K562 (cell line): ENCODE measurements around the gene TSC1. TPM values are rescaled to one million over a fixed set of nuclear protein-coding genes. Genes with fewer than 3 reads are reported as not detected.

Experiments used
- ATAC-seq: fragments of 200-7000 bp; cut with Tn5 transposase; 3 replicates; pipeline ENCODE4 v1.9.1; 2020; ENCODE audit warnings: moderate library complexity
- BruUV-seq: library from RNA; stranded (reverse); fragments of 400-500 nt; replicated peaks from 2 replicates; lab custom pipeline; 2021; lab: Mats Ljungman, UMichigan
- CTCF ChIA-PET: fragments of 300-600 bp; formaldehyde crosslinking; extraction: SDS; loops from one replicate; lab custom pipeline; 2021; ENCODE audit warnings: low intra/inter-chr PET ratio; lab: Yijun Ruan, JAX
- POLR2A ChIA-PET: fragments of 300-600, 350-650 bp; sonication (Branson Sonifier 250); formaldehyde crosslinking; extraction: SDS; loops from one replicate; lab custom pipeline; 2021; ENCODE audit warnings: antibody characterized with exemption, inconsistent platforms; lab: Yijun Ruan, JAX
- DNase-seq, 4 experiments: peaks; one replicate each; pipeline versions ENCODE4 v3.0.0 to v3.0.0-alpha.2; 2011 to 2018; ENCODE audit warnings: low spot score in 3 of 4, mixed read lengths in 3 of 4; ENCODE audit errors: extremely low read depth in 1 of 4
- FAIRE-seq: peaks from 2 replicates; lab custom pipeline; 2011; peaks lifted over from hg19 to GRCh38; lab: Jason Lieb, UNC
- H2AFZ ChIP-seq: 2 replicates; pipeline ENCODE4 v1.6.0; 2011; ENCODE audit warnings: low read depth, low read length, control low read depth, inconsistent platforms
- H3K27ac ChIP-seq: fragments of 200-600 bp; 3 replicates; pipeline ENCODE4 v1.8.0; 2011; ENCODE audit warnings: low read depth, mild to moderate bottlenecking, control low read depth, inconsistent platforms, low read length, moderate library complexity, mixed read lengths; ENCODE audit errors: extremely low read depth
- H3K27me3 ChIP-seq, 2 experiments: fragments of 300-600 bp in 1 of 2; 2 replicates in 1 of 2; 3 replicates in 1 of 2; pipeline versions ENCODE4 v1.6.0 to v1.8.0; 2011; ENCODE audit warnings: inconsistent platforms in 2 of 2, low read length in 2 of 2, mild to moderate bottlenecking in 1 of 2, mixed read lengths in 1 of 2, moderate library complexity in 1 of 2; ENCODE audit not compliant: control insufficient read depth in 2 of 2, insufficient read depth in 2 of 2
- H3K36me3 ChIP-seq: fragments of 300-600 bp; 3 replicates; pipeline ENCODE4 v1.8.0; 2011; ENCODE audit warnings: mild to moderate bottlenecking, low read length, inconsistent platforms; ENCODE audit not compliant: control insufficient read depth, insufficient read depth
- H3K4me1 ChIP-seq, 2 experiments: fragments of 200-600 bp in 1 of 2; replicated peaks in 1 of 2; 2 replicates in 1 of 2; 3 replicates in 1 of 2; pipeline versions ENCODE4 v1.5.1 to v1.8.0; 2011; ENCODE audit warnings: inconsistent platforms in 2 of 2, low read length in 2 of 2, mild to moderate bottlenecking in 1 of 2, mixed read lengths in 1 of 2, moderate library complexity in 1 of 2; ENCODE audit not compliant: control insufficient read depth in 2 of 2, insufficient read depth in 2 of 2
- H3K4me2 ChIP-seq: 2 replicates; pipeline ENCODE4 v1.6.1; 2011; ENCODE audit warnings: low read length, control low read depth, inconsistent platforms, mixed read lengths; ENCODE audit not compliant: insufficient read depth
- H3K4me3 ChIP-seq: fragments of 200-600 bp; sonication (generic), shearing (Covaris generic); 2 replicates; pipeline ENCODE4 v1.5.1; 2016; ENCODE audit warnings: control low read depth, inconsistent platforms
- H3K79me2 ChIP-seq: fragments of 200-600 bp; 3 replicates; pipeline ENCODE4 v1.8.0; 2011; ENCODE audit warnings: low read length, inconsistent platforms; ENCODE audit not compliant: control insufficient read depth, insufficient read depth
- H3K9ac ChIP-seq, 2 experiments: 2 replicates each; pipeline versions ENCODE4 v1.6.0 to v1.6.1; 2011; ENCODE audit warnings: low read depth in 2 of 2, low read length in 2 of 2, control low read depth in 1 of 2, inconsistent platforms in 1 of 2, mild to moderate bottlenecking in 1 of 2, mixed read lengths in 1 of 2; ENCODE audit not compliant: insufficient read depth in 1 of 2
- H3K9me1 ChIP-seq: one replicate; pipeline ENCODE4 v1.6.0; 2011; ENCODE audit warnings: inconsistent platforms, mild to moderate bottlenecking, low read length, moderate library complexity; ENCODE audit not compliant: control insufficient read depth, insufficient read depth
- H3K9me3 ChIP-seq: replicated peaks from 2 replicates; pipeline ENCODE4 v1.5.1; 2011; ENCODE audit warnings: low read depth, low read length, inconsistent platforms; ENCODE audit not compliant: control insufficient read depth, insufficient read depth
- H4K20me1 ChIP-seq: replicated peaks from 2 replicates; pipeline ENCODE4 v1.6.1; 2011; ENCODE audit warnings: low read length, inconsistent platforms, mixed read lengths; ENCODE audit not compliant: control insufficient read depth, insufficient read depth
- CHD2 ChIP-seq: IDR thresholded peaks from 2 replicates; pipeline ENCODE4 v1.6.1; 2011; ENCODE audit warnings: low read depth, low read length
- CHD4 ChIP-seq: fragments of 200-600 bp; sonication (generic); IDR thresholded peaks from 3 replicates; pipeline ENCODE4 v1.6.1; 2012; ENCODE audit warnings: low read depth, mild to moderate bottlenecking, mixed read lengths, low read length, inconsistent platforms; ENCODE audit not compliant: insufficient read depth, insufficient replicate concordance, poor library complexity, severe bottlenecking
- DACH1 ChIP-seq: fragments of 450-650 bp; IDR thresholded peaks from 2 replicates; pipeline ENCODE4 v1.6.1; 2018; ENCODE audit not compliant: partially characterized antibody
- HEY1 ChIP-seq: fragments of 250-450 bp; sonication (Bioruptor Pico); IDR thresholded peaks from 2 replicates; pipeline ENCODE4 v1.5.0; 2020; ENCODE audit warnings: mild to moderate bottlenecking, moderate library complexity, borderline replicate concordance
- LCOR ChIP-seq: sonication (generic); formaldehyde crosslinking; IDR thresholded peaks from 2 replicates; pipeline ENCODE4 v1.8.0; 2022; ENCODE audit warnings: mild to moderate bottlenecking, missing genetic modification reagents
- MAZ ChIP-seq, 2 experiments: fragments of 450-650 bp in 1 of 2; sonication (generic) in 1 of 2; formaldehyde crosslinking; IDR thresholded peaks in 1 of 2; conservative IDR thresholded peaks in 1 of 2; 2 replicates each; pipeline versions ENCODE4 v1.4.0 to v1.5.0; 2020; ENCODE audit warnings: mild to moderate bottlenecking in 1 of 2, missing genetic modification reagents in 1 of 2
- NCOA2 ChIP-seq, 2 experiments: fragments of 450-650 bp; IDR thresholded peaks; 2 replicates each; pipeline ENCODE4 v1.6.1; 2018; ENCODE audit warnings: mild to moderate bottlenecking in 2 of 2, moderate library complexity in 1 of 2; ENCODE audit not compliant: partially characterized antibody in 2 of 2
- NFE2 ChIP-seq: IDR thresholded peaks from 2 replicates; pipeline ENCODE4 v1.6.1; 2014; ENCODE audit warnings: antibody characterized with exemption, low read depth
- PTRF ChIP-seq: fragments of 450-650 bp; IDR thresholded peaks from 2 replicates; pipeline ENCODE4 v1.6.1; 2016; ENCODE audit warnings: mild to moderate bottlenecking, missing genetic modification characterization, missing compliant biosample characterization
- RBM22 ChIP-seq: fragments of 200-400 bp; formaldehyde crosslinking; IDR thresholded peaks from 2 replicates; pipeline ENCODE4 v1.6.1; 2018; ENCODE audit warnings: low read length, low read depth; ENCODE audit not compliant: poor library complexity, severe bottlenecking
- TFE3 ChIP-seq: fragments of 450-650 bp; formaldehyde crosslinking; IDR thresholded peaks from 2 replicates; pipeline ENCODE4 v1.4.0; 2020; ENCODE audit warnings: mild to moderate bottlenecking, mixed read lengths
- ZNF253 ChIP-seq: fragments of 250-450 bp; sonication (Bioruptor Pico); conservative IDR thresholded peaks from 2 replicates; pipeline ENCODE4 v1.6.1; 2021; ENCODE audit warnings: mild to moderate bottlenecking
- ZNF316 ChIP-seq: fragments of 450-650 bp; IDR thresholded peaks from 2 replicates; pipeline ENCODE4 v1.6.1; 2016
- ZNF766 ChIP-seq: fragments of 200-800 bp; sonication (Bioruptor generic); conservative IDR thresholded peaks from 2 replicates; pipeline ENCODE4 v1.6.1; 2016; ENCODE audit warnings: missing genetic modification characterization, missing compliant biosample characterization
- WGBS: fragments of 100-300 bp; shearing (Covaris generic); methylation state at CpG from one replicate; pipeline ENCODE4 v1.1.6; 2016; ENCODE audit warnings: low coverage, mixed read lengths; ENCODE audit not compliant: insufficient coverage; ENCODE audit errors: missing lambda C conversion rate; 5-methylcytosine and 5-hydroxymethylcytosine counted together
- in situ Hi-C: fragments of 300-500 bp; cut with MboI; formaldehyde crosslinking; loops from 4 replicates; pipeline ENCODE4 v1.15.0; 2018; ENCODE audit warnings: inconsistent platforms, mixed read lengths
- intact Hi-C: fragments of 100-400 bp; cut with micrococcal nuclease; formaldehyde crosslinking; loops from 2 replicates; pipeline ENCODE4 v1.14.2; 2022
- polyA plus RNA-seq, 8 experiments: library from polyadenylated mRNA; depleted of rRNA in 4 of 8; stranded (reverse) in 5 of 8; unstranded in 3 of 8; fragments of >200 nt; fragmentation: Nextera tagmentation in 2 of 8; fragmentation: Illumina TruSeq in 1 of 8; extraction: Ambion mirVana in 2 of 8; extraction: Trizol in 1 of 8; gene quantifications; 2 replicates each; pipeline versions ENCODE4 v1.2.1 to v1.2.3, GENCODE V29; 2011 to 2014; ENCODE audit warnings: inconsistent platforms in 1 of 8, missing spikeins in 1 of 8
- total RNA-seq, 7 experiments: library from RNA; depleted of rRNA in 6 of 7; stranded (reverse); fragments of >200 nt in 6 of 7; fragmentation: Illumina TruSeq in 2 of 7; extraction: Trizol in 2 of 7; gene quantifications; 2 replicates each; pipeline versions ENCODE4 v1.2.1 to v1.2.3, GENCODE V29; 2011 to 2021; ENCODE audit warnings: low replicate concordance in 1 of 7
- TF ChIP-seq, protein P1 (sequence below): fragments of 200-800 bp; sonication (Bioruptor generic); IDR thresholded peaks from 2 replicates; pipeline ENCODE4 v1.6.1; 2017; ENCODE audit warnings: missing genetic modification characterization, missing compliant biosample characterization

TSC1 gene
- total and polyA plus RNA-seq, 9 of the 15 experiments (the other 6 are each of a cell fraction or from before 2014, with no cell fraction given): 6.9 to 37.6 (median 18.6) TPM

- no peak for TF ChIP-seq HEY1 (CRISPR knock-in tag)
- no peak for TF ChIP-seq CHD4
- TF ChIP-seq ZNF253 (CRISPR knock-in tag): no peak
Observed at GRCh38 chr9:132882616-132883015, 61.8 kb downstream of the TSC1 start (continued).

DNA sequence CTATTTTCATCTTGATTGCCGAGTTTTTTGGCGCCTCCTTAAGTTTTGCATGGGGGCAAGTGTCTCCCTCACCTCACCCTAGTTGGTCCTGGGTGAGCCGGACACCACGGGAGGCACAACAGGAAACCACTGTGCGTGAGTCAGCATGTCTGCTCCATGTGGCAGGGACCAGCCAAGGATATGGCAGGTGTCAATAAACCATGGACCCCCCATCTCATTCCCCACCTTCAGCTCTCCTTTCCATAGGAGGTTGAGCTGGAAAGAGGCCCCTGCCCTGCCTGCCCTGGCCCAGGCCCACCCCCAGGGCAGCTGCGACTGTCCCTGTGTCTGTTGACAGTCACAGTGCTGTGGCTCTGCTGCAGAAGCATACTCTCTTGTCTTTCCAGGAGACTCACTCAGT is 62.6 kb downstream of the TSC1 start:
- H3K27me3 ChIP-seq: peaks cover 26 to 44% of the 10 kb centered on the region in 2 experiments; a peak in 4 of 5 replicates
- WGBS: 25% methylated on average over 6 of the region's 6 CpGs
- H3K9ac ChIP-seq: 0 out of 4 replicates have a peak overlapping the region, but pooled peaks of 1 of the 2 experiments have one; percentile 18
- H2AFZ ChIP-seq: peak overlapping the region; percentile 34; the same call in 1 of the 2 replicates
- BruUV-seq: no TSS peak
- TF ChIP-seq CHD2: no peak
- TF ChIP-seq NCOA2 (IDR thresholded peaks at IDR 0.05; ENCODE audit: partially characterized antibody in 2 of 2): no peak
- no peak for TF ChIP-seq RBM22
- TF ChIP-seq TFE3 (CRISPR knock-in tag): no peak
- TF ChIP-seq NFE2: peak; percentile 43; the same call in 1 of the 2 replicates
- TF ChIP-seq ZNF316: 0 out of 2 replicates have a peak, but pooled peaks have one; percentile 3
- TF ChIP-seq MAZ (CRISPR knock-in tag; conservative IDR thresholded peaks at IDR 0.05 in 1 of 2, IDR thresholded peaks at IDR 0.05 in 1 of 2): no peak
- TF ChIP-seq LCOR (CRISPR knock-in tag): no peak
- TF ChIP-seq, protein P1, sequence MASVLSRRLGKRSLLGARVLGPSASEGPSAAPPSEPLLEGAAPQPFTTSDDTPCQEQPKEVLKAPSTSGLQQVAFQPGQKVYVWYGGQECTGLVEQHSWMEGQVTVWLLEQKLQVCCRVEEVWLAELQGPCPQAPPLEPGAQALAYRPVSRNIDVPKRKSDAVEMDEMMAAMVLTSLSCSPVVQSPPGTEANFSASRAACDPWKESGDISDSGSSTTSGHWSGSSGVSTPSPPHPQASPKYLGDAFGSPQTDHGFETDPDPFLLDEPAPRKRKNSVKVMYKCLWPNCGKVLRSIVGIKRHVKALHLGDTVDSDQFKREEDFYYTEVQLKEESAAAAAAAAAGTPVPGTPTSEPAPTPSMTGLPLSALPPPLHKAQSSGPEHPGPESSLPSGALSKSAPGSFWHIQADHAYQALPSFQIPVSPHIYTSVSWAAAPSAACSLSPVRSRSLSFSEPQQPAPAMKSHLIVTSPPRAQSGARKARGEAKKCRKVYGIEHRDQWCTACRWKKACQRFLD (CRISPR knock-in tag): no peak
- TF ChIP-seq DACH1: no peak
- TF ChIP-seq ZNF766 (CRISPR knock-in tag): no peak
- TF ChIP-seq PTRF: no peak
- no peak overlapping the region for H3K27ac ChIP-seq
- intact Hi-C loops (loop anchor here (2.0 kb wide), 1 partner anchor 43 kb away; no protein-coding TSS in a partner anchor), in situ Hi-C loops (no loop called here)
- no peak for ATAC-seq
- CTCF ChIA-PET: no interaction called here
- H3K4me3 ChIP-seq: no peak overlapping the region
- H3K36me3 ChIP-seq: no peaks in the 10 kb centered on the region
- no peaks in the 10 kb centered on the region for H3K79me2 ChIP-seq
- no peaks in the 10 kb centered on the region for H3K9me3 ChIP-seq
- POLR2A ChIA-PET: no interaction called here
- H3K4me1 ChIP-seq: peaks cover 0 to 18% of the 10 kb centered on the region in 2 experiments; a peak in 3 of 5 replicates
- no peaks in the 10 kb centered on the region for H3K9me1 ChIP-seq
- H3K4me2 ChIP-seq: no peak overlapping the region
- H4K20me1 ChIP-seq: no peaks in the 10 kb centered on the region; the same call in 1 of the 2 replicates
- FAIRE-seq: no peak
- DNase-seq: no peak
